Kidney (tissue), 14 donors: ENCODE data around the gene TXNDC8. TPM values are rescaled to one million over a fixed set of nuclear protein-coding genes. Genes with fewer than 3 reads are reported as not detected.
"Not testable (repeated sequence)": the region's sequence is repeated elsewhere in the genome, so short reads cannot be mapped to it uniquely, and the experiment has no call there.

Experiments
- DNase-seq, 5 donors: peaks; one replicate each; pipeline ENCODE4 v3.0.0-alpha.2; 2013 to 2020
- FAIRE-seq: peaks from 2 replicates; lab custom pipeline; 2012; peaks lifted over from hg19 to GRCh38; lab: Jason Lieb, UNC
- H3K27ac ChIP-seq, 2 donors: one replicate each; pipeline ENCODE4 v1.7.0; 2013; ENCODE audit warnings: low read depth in 2 of 2, low read length in 2 of 2, inconsistent platforms in 1 of 2
- H3K27me3 ChIP-seq: one replicate; pipeline ENCODE4 v1.7.1; 2013; ENCODE audit warnings: low read length, inconsistent platforms; ENCODE audit not compliant: control insufficient read depth, insufficient read depth
- H3K36me3 ChIP-seq, 3 donors: one replicate each; pipeline versions ENCODE4 v1.7.0 to v1.7.1; 2013; ENCODE audit warnings: low read length in 3 of 3, control low read depth in 1 of 3, inconsistent platforms in 1 of 3; ENCODE audit not compliant: insufficient read depth in 3 of 3, control insufficient read depth in 2 of 3
- H3K4me1 ChIP-seq, 3 donors: one replicate each; pipeline versions ENCODE4 v1.7.0 to v1.7.1; 2013; ENCODE audit warnings: low read length in 3 of 3, inconsistent platforms in 1 of 3, low read depth in 1 of 3; ENCODE audit not compliant: control insufficient read depth in 2 of 3, insufficient read depth in 2 of 3
- H3K4me3 ChIP-seq, 3 donors: one replicate each; pipeline versions ENCODE4 v1.7.0 to v1.8.1; 2013; ENCODE audit warnings: low read length in 3 of 3, control low read depth in 1 of 3, inconsistent platforms in 1 of 3
- H3K9ac ChIP-seq, 3 donors: one replicate each; pipeline versions ENCODE4 v1.7.0 to v1.7.1; 2013; ENCODE audit warnings: low read length in 3 of 3, control low read depth in 1 of 3, inconsistent platforms in 1 of 3
- H3K9me3 ChIP-seq, 3 donors: one replicate each; pipeline versions ENCODE4 v1.7.0 to v1.7.1; 2013; ENCODE audit warnings: low read length in 3 of 3, control low read depth in 1 of 3, inconsistent platforms in 1 of 3; ENCODE audit not compliant: control insufficient read depth in 2 of 3, insufficient read depth in 1 of 3
- intact Hi-C: fragments of 100-400 bp; cut with DNase I; formaldehyde crosslinking; loops from one replicate; pipeline ENCODE4 v1.11.1; 2022
- polyA plus RNA-seq: library from polyadenylated mRNA; stranded (reverse); fragments of 350-450 nt; fragmentation: Illumina TruSeq; extraction: RNeasy Lipid Tissue Mini Kit (QIAGEN cat#74804); gene quantifications from one replicate; pipeline ENCODE4 v1.2.3, GENCODE V29; 2014; ENCODE audit warnings: low read depth, low replicate concordance; ENCODE audit not compliant: insufficient read depth
- total RNA-seq: library from RNA; stranded (reverse); fragmentation: NEBNext Ultra II Directional; extraction: Animal tissue kit (Norgen Biotek cat#: 25700); gene quantifications from one replicate; pipeline ENCODE4 v1.2.1, GENCODE V29; 2021
- TF ChIP-seq, protein P1 (sequence below): IDR thresholded peaks from 3 replicates; pipeline ENCODE4 v1.5.1; 2012; ENCODE audit warnings: mild to moderate bottlenecking, moderate library complexity, borderline replicate concordance; ENCODE audit not compliant: insufficient read depth; ENCODE audit errors: extremely low read depth
- donor health status: control.
- donor health status: control.
- donor health status: control.
- donor health status: control.
- donor health status: control.
- donor health status: DM: yes; HTN: yes; CAD: no.
- donor health status: Normal renal cell carcinoma (clear cell type).

The TXNDC8 gene
- total and polyA plus RNA-seq, 2 donors from 2014 or later = not detected

DNA sequence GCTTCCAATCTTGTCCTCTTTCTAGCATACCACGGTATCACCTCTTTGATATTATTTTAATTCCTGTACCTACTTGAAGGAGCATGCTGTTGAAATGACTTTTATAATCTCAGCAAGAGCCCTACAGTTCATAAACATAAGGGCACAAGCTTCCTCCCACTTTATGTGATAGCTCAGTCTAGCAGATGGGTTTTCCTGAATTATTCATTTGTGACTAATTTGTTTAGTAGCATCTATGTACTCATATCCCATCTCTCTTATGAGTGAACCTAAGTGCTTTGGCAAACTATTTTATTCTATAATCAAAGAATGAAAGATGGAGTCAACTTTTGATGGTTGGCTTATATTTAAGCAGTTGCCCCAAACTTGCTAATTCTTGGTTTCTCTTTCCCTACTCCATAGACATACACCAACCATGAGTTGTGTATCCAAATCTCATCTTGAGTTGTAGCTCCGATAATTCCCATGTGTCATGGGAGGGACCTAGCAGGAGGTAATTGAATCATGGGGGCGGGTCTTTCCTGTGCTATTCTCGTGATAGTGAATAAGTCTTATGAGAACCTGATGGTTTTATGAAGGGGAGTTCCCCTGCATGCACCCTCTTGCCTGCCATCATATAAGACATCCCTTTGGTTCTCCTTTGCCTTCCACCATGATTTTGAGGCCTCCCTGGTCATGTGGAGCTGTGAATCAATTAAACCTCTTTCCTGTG lies 17.7 kb downstream of the TXNDC8 start:
- no peaks in the 10 kb centered on the region for H3K4me1 ChIP-seq
- TF ChIP-seq, protein P1, sequence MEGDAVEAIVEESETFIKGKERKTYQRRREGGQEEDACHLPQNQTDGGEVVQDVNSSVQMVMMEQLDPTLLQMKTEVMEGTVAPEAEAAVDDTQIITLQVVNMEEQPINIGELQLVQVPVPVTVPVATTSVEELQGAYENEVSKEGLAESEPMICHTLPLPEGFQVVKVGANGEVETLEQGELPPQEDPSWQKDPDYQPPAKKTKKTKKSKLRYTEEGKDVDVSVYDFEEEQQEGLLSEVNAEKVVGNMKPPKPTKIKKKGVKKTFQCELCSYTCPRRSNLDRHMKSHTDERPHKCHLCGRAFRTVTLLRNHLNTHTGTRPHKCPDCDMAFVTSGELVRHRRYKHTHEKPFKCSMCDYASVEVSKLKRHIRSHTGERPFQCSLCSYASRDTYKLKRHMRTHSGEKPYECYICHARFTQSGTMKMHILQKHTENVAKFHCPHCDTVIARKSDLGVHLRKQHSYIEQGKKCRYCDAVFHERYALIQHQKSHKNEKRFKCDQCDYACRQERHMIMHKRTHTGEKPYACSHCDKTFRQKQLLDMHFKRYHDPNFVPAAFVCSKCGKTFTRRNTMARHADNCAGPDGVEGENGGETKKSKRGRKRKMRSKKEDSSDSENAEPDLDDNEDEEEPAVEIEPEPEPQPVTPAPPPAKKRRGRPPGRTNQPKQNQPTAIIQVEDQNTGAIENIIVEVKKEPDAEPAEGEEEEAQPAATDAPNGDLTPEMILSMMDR = no peak
- no peak overlapping the region for H3K27ac ChIP-seq
- H3K4me3 ChIP-seq = no peak overlapping the region
- H3K27me3 ChIP-seq = no peaks in the 10 kb centered on the region
- no peaks in the 10 kb centered on the region for H3K36me3 ChIP-seq
- intact Hi-C loops = no loop called here
- FAIRE-seq (no peak), DNase-seq (no peak)
- H3K9ac ChIP-seq = no peak overlapping the region
- no peaks in the 10 kb centered on the region for H3K9me3 ChIP-seq

DNA sequence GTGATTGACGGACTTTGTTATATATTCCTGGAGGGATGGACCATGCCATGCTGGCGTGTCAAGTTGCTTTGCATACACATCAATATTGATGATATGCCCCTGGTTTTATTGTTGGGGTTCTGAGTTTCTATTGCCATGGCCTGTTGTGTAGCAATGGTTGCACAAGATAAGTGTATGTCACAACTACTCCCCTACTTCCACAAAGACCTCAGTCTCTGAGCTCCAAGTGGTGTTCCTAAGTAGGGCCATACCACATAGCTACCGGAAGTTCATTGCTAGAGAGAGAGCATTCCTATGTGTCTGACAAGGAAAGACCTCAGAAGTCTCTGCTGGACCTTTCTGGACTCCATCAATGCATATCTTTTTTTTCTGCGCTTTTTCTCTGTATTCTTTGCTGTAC lies 19.8 kb downstream of the TXNDC8 start:
- DNase-seq (no peak), FAIRE-seq (no peak)
- intact Hi-C loops = no loop called here
- TF ChIP-seq, protein P1 = no peak
- H3K4me1 ChIP-seq = no peaks in the 10 kb centered on the region
- no peaks in the 10 kb centered on the region for H3K27me3 ChIP-seq
- no peak overlapping the region for H3K9ac ChIP-seq
- no peak overlapping the region for H3K27ac ChIP-seq
- H3K9me3 ChIP-seq = no peaks in the 10 kb centered on the region
- no peak overlapping the region for H3K4me3 ChIP-seq
- no peaks in the 10 kb centered on the region for H3K36me3 ChIP-seq

DNA sequence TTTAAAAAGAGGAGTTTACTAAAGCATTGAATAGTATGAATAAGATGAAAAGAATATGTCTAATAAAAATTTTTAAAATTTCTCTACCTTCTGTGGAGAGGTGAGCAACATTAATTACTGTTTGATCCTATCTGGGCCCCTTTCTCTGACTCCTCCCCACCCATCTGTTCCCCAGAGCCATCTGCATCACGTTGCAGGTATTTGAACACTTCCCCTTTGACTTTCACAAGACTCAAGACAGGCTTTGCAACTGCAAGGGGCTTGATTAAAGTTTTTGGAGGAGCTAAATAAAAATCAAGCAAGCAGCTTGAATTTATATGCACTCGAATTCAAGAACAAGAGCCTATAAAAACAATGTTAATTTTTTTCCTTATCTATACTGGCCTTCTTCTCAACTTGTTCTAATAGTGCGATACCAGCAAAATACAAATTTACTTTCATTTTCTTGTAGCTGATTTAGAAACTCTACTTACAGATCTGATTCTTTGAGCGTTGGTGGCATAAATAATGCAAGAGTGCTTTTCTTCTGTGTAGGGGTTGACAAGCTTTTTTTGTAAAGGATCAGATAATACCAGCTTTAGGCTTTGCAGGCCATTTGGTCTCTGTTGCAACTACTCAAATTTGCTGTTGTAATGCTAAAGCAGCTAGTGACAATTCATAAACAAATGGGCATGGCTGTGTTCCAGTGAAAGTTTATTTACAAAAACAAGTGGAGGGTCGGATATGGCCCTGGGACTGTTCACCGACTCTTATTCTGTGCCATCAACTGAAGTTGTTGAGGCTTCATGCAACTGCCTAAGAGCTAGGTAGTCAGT lies 21.2 kb downstream of the TXNDC8 start:
- no peaks in the 10 kb centered on the region for H3K27me3 ChIP-seq
- H3K4me1 ChIP-seq = no peaks in the 10 kb centered on the region
- H3K27ac ChIP-seq = no peak overlapping the region
- FAIRE-seq (no peak), DNase-seq (peak in 1 of 5 donors; percentile 9)
- H3K9ac ChIP-seq = no peak overlapping the region
- intact Hi-C loops = no loop called here
- no peaks in the 10 kb centered on the region for H3K9me3 ChIP-seq
- H3K36me3 ChIP-seq = no peaks in the 10 kb centered on the region
- H3K4me3 ChIP-seq = no peak overlapping the region
- TF ChIP-seq, protein P1 = no peak

DNA sequence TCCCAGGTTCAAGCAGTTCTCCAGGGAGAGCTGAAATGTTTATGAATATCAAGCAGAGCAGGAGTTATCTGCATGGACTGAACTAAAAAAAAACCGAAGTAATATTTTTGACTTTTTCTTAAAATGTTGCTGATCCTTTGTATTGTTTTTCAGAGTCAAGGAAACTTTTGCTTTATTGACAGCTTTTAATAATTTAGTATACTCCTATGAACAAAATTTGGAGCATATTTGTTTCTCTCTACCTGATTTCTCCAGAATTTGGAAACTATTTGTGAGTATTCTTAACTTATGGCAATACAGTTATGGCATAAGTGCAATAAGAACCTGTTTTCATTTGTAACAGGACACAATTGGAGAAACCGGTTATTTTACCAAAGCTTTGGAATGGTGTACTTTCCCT lies 25.7 kb downstream of the TXNDC8 start:
- H3K36me3 ChIP-seq, H3K4me3 ChIP-seq, H3K27me3 ChIP-seq, H3K27ac ChIP-seq, DNase-seq, FAIRE-seq, intact Hi-C loops, H3K4me1 ChIP-seq, H3K9me3 ChIP-seq, H3K9ac ChIP-seq: not testable (repeated sequence)
